Stomach (tissue), 9 donors: ENCODE measurements around the gene IGHMBP2. TPM values are rescaled to one million over a fixed set of nuclear protein-coding genes. Genes with fewer than 3 reads are reported as not detected.

Experiments used
- DNase-seq, 2 donors: peaks; one replicate each; pipeline versions ENCODE4 v3.0.0 to v3.0.0-alpha.2; 2013 to 2019
- H3K27ac ChIP-seq, 5 donors: fragments of 200-600 bp in 4 of 5; sonication (generic) in 4 of 5; one replicate each; pipeline ENCODE4 v1.5.1; 2013 to 2019; ENCODE audit warnings: mild to moderate bottlenecking in 1 of 5, moderate library complexity in 1 of 5
- H3K27me3 ChIP-seq, 3 donors: fragments of 200-600 bp; sonication (generic); one replicate each; pipeline ENCODE4 v1.5.1; 2017 to 2019; ENCODE audit warnings: mixed run types in 1 of 3
- H3K36me3 ChIP-seq, 4 donors: fragments of 200-600 bp; sonication (generic); 1 replicate in 3 of 4; 2 replicates in 1 of 4; pipeline ENCODE4 v1.5.1; 2016 to 2019
- H3K4me1 ChIP-seq, 4 donors: fragments of 200-600 bp; sonication (generic); one replicate each; pipeline ENCODE4 v1.5.1; 2016 to 2019
- H3K4me3 ChIP-seq, 4 donors: fragments of 200-600 bp; sonication (generic) in 3 of 4; one replicate each; pipeline ENCODE4 v1.5.1; 2016 to 2019; ENCODE audit warnings: mild to moderate bottlenecking in 1 of 4
- H3K9me3 ChIP-seq, 4 donors: fragments of 200-600 bp; sonication (generic); one replicate each; pipeline ENCODE4 v1.5.1; 2016 to 2019
- EP300 ChIP-seq: sonication (generic); formaldehyde crosslinking; IDR thresholded peaks from one replicate; pipeline ENCODE4 v1.6.1; 2017; ENCODE audit warnings: antibody characterized with exemption
- POLR2A ChIP-seq, 4 donors: fragments of 450-650 bp; IDR thresholded peaks; one replicate each; pipeline ENCODE4 v1.6.1; 2016; ENCODE audit warnings: antibody characterized with exemption in 4 of 4, control low read depth in 2 of 4, mild to moderate bottlenecking in 1 of 4, moderate library complexity in 1 of 4
- POLR2AphosphoS5 ChIP-seq, 3 donors: sonication (generic); formaldehyde crosslinking; IDR thresholded peaks; one replicate each; pipeline ENCODE4 v1.6.1; 2016; ENCODE audit warnings: antibody characterized with exemption in 3 of 3
- WGBS, 5 donors: extraction: QIAGEN DNeasy Blood & Tissue Kit in 3 of 5; methylation state at CpG; one replicate each; pipeline versions ENCODE4 v1.1.5 to v1.1.7; 2013 to 2018; 5-methylcytosine and 5-hydroxymethylcytosine counted together
- intact Hi-C: fragments of 100-400 bp; cut with DNase I; formaldehyde crosslinking; loops from one replicate; pipeline ENCODE4 v1.15.1; 2023; ENCODE audit warnings: low total_unique reads
- polyA plus RNA-seq, 3 donors: library from polyadenylated mRNA; stranded (reverse); fragments of 200-250 nt; gene quantifications; one replicate each; pipeline ENCODE4 v1.2.3, GENCODE V29; 2013
- total RNA-seq, 5 donors: library from RNA; depleted of rRNA; stranded (reverse); fragments of >200 nt; gene quantifications; one replicate each; pipeline versions ENCODE4 v1.1.0 to v1.2.3, GENCODE V29; 2014 to 2016
- TF ChIP-seq, protein P1 (sequence below), 7 experiments: fragments of 450-650 bp in 4 of 7; fragments of 200-600 bp in 3 of 7; sonication (generic) in 3 of 7; IDR thresholded peaks; one replicate each; pipeline ENCODE4 v1.5.1; 2016 to 2019; ENCODE audit warnings: antibody characterized with exemption in 7 of 7, control low read depth in 2 of 7, mild to moderate bottlenecking in 1 of 7
- donor health status: healthy with polysubstance abuse.
- donor health status: Bipolar disorder and iron deficiency.
- donor health status: healthy.

The IGHMBP2 gene
- total and polyA plus RNA-seq, 8 donors = 8.8 to 133 (median 13.7) TPM

DNA sequence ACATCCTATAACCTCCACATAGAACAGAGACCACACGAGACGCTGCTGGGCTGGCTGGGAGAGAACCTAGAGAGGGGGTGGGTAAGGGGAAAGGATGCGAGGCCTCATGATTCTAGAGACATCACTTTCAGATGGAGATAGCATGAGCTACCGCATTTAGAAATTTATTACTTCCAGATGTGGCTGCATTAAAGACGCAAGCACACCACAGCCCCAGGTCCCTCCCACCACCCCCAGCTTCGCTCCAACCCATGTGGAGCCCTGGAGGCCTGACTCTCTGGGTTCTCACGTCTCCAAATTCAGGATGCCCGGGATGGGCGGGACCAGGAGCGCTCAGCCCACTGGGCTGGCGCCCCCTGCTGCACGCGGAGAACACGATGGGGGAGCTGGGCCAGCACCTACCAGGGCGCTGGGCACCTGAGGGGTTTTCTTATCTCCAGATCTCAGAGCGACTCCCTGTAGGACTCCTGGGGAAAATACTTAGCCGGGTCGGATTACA is 13.7 kb upstream of the IGHMBP2 start:
- H3K4me3 ChIP-seq = no peak overlapping the region
- intact Hi-C loops = no loop called here
- TF ChIP-seq, protein P1, sequence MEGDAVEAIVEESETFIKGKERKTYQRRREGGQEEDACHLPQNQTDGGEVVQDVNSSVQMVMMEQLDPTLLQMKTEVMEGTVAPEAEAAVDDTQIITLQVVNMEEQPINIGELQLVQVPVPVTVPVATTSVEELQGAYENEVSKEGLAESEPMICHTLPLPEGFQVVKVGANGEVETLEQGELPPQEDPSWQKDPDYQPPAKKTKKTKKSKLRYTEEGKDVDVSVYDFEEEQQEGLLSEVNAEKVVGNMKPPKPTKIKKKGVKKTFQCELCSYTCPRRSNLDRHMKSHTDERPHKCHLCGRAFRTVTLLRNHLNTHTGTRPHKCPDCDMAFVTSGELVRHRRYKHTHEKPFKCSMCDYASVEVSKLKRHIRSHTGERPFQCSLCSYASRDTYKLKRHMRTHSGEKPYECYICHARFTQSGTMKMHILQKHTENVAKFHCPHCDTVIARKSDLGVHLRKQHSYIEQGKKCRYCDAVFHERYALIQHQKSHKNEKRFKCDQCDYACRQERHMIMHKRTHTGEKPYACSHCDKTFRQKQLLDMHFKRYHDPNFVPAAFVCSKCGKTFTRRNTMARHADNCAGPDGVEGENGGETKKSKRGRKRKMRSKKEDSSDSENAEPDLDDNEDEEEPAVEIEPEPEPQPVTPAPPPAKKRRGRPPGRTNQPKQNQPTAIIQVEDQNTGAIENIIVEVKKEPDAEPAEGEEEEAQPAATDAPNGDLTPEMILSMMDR (IDR thresholded peaks at IDR 0.05) = peak in 1 of 7 experiments; percentile 15
- TF ChIP-seq POLR2AphosphoS5 (IDR thresholded peaks at IDR 0.05) = no peak
- TF ChIP-seq POLR2A (IDR thresholded peaks at IDR 0.05) = no peak
- TF ChIP-seq EP300 = no peak
- peaks cover 14 to 19% (median 15%) of the 10 kb centered on the region in 4 donors for H3K4me1 ChIP-seq
- DNase-seq = peak in 1 of 2 donors; percentile 86
- H3K9me3 ChIP-seq = no peaks in the 10 kb centered on the region
- H3K36me3 ChIP-seq = peaks cover 30 to 54% (median 51%) of the 10 kb centered on the region in 4 donors
- 60 to 73% (median 68%) methylated on average over 13 to 18 of the region's 18 CpGs for WGBS, 5 donors
- H3K27me3 ChIP-seq = no peaks in the 10 kb centered on the region
- H3K27ac ChIP-seq = peak overlapping the region in 3 of 5 donors; percentile 15 to 77 (median 60)

DNA sequence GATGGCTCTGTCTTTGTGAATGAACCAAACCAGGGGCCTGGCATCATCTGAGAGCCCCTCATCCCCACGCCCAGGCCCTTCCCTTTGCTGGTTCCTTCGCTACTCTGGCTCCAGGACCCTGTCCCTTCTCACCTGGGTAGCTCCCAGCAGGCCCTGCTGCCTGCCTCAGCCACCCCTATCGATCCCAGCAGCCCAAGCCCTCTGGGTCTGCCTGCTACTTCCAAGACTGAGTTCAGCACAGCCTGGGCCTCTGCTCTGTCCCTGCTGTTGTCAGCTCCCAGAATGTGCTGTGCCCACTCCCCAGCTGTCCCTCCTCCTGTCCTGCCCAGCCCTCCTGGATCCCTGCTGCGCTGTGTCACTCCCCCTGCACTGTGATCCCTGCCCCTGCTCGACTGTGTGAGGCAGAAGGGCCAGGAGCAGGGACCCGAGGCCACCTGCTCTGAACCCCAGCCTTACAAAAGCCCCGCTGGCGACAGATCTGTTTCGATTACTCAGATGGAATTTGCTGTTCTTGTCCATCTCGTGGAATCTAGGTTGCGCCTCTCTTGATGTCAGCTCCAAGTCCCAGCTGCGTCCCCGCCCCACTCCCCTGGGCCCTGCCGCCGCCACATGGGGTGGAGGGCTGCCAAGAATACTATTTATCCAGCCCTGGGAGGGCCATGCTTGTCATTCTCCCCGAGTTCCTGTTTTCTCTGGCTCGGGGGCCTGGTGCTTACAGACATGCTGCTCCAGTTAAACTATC is 13.0 kb upstream of the IGHMBP2 start:
- H3K4me1 ChIP-seq = peaks cover 14 to 19% (median 15%) of the 10 kb centered on the region in 4 donors
- DNase-seq = peak; percentile 77 to 84
- peak overlapping the region; percentile 1 to 77 (median 46) for H3K27ac ChIP-seq
- TF ChIP-seq POLR2AphosphoS5 (IDR thresholded peaks at IDR 0.05) (peak in 2 of 3 donors; percentile 21 to 47), POLR2A (IDR thresholded peaks at IDR 0.05) (no peak)
- TF ChIP-seq, protein P1 (IDR thresholded peaks at IDR 0.05) = no peak
- no peaks in the 10 kb centered on the region for H3K27me3 ChIP-seq
- intact Hi-C loops = no loop called here
- H3K4me3 ChIP-seq = peak overlapping the region in 1 of 4 donors; percentile 9
- 40 to 55% (median 47%) methylated on average over 13 to 17 of the region's 17 CpGs for WGBS, 5 donors
- H3K36me3 ChIP-seq = peaks cover 37 to 60% (median 58%) of the 10 kb centered on the region in 4 donors
- H3K9me3 ChIP-seq = no peaks in the 10 kb centered on the region

DNA sequence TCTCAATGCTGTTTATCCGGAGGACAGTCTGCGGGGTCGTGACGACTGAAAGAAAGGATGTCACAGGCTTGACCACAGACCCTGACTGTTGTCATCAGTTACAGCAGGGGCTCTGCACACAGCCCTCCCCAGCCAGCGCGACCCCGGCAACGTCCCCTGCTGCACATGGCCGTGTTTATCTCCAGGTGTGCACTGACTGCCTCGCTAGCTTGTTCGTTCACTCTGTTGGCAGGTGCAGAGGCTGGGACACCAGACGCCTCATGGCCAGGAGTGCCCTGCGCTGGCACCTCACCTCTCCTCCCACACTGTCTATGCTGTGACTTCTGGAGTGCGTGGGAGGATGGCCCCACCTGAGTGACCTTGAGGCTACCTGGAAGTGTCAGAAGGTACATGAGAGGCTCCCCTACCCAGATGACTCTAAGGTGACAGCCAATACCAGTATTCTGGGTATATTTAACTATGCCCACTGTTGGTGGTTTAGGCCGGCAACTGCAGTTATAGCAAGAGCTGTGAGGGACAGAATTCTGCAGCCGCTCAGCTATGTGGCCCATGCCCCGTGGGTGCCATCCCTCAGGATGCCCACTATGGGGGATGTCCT is 12.2 kb upstream of the IGHMBP2 start:
- no peaks in the 10 kb centered on the region for H3K27me3 ChIP-seq
- H3K27ac ChIP-seq = peak overlapping the region in 4 of 5 donors; percentile 7 to 77 (median 53)
- 38 to 63% (median 43%) methylated on average over 11 to 17 of the region's 17 CpGs for WGBS, 5 donors
- no peaks in the 10 kb centered on the region for H3K9me3 ChIP-seq
- peak overlapping the region in 1 of 4 donors; percentile 9 for H3K4me3 ChIP-seq
- no peak for DNase-seq
- peaks cover 45 to 68% (median 66%) of the 10 kb centered on the region in 4 donors for H3K36me3 ChIP-seq
- H3K4me1 ChIP-seq = peaks cover 14 to 19% (median 15%) of the 10 kb centered on the region in 4 donors
- TF ChIP-seq, protein P1 (IDR thresholded peaks at IDR 0.05) = no peak
- TF ChIP-seq POLR2A (IDR thresholded peaks at IDR 0.05) (no peak), POLR2AphosphoS5 (IDR thresholded peaks at IDR 0.05) (no peak), EP300 (no peak)
- intact Hi-C loops = no loop called here

DNA sequence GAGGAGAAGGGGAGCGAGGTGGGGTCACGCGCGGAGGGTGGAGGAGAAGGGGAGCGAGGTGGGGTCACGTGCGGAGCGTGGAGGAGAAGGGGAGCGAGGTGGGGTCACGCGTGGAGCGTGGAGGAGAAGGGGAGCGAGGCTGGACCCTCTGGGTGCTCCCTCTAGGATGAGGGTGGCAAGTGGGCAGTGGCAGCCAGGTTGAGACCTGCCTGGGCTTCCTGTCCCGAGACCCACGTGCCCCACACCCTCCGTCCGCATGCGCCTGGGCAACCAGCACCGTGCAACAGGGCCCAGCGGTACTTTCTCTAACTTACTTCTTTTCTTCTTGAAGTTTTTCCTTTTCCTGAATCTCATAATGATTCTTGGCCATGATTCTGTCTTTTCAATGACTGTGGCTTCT is 11.1 kb upstream of the IGHMBP2 start:
- no peak for TF ChIP-seq EP300
- TF ChIP-seq, protein P1 (IDR thresholded peaks at IDR 0.05) = no peak
- no peak for DNase-seq
- Histone ChIP-seq H3K4me1 (peaks cover 14 to 19% (median 15%) of the 10 kb centered on the region in 4 donors), H3K9me3 (no peaks in the 10 kb centered on the region), H3K27ac (no peak overlapping the region), H3K36me3 (peaks cover 56 to 79% (median 77%) of the 10 kb centered on the region in 4 donors), H3K27me3 (no peaks in the 10 kb centered on the region), H3K4me3 (no peak overlapping the region)
- intact Hi-C loops = no loop called here
- 91 to 98% (median 94%) methylated on average over 10 to 20 of the region's 20 CpGs for WGBS, 5 donors
